ENCODE measurements around the gene SORBS1. TPM values are rescaled to one million over a fixed set of nuclear protein-coding genes. Genes with fewer than 3 reads are reported as not detected.

Gene SORBS1
- total and polyA plus RNA-seq, 2 experiments from 2014 or later, result 0.65 to 1.2 TPM

- in situ Hi-C loops (cut with MboI), result no loop called here
- Histone ChIP-seq H3K79me2 (ENCODE audit: insufficient read depth) (peaks cover 100% of the 10 kb centered on the region), H4K20me1 (ENCODE audit: insufficient read depth) (no peaks in the 10 kb centered on the region), H3K4me2 (ENCODE audit: unreplicated experiment) (peak overlapping the region; percentile 42), H3K9me2 (ENCODE audit: insufficient read depth) (no peaks in the 10 kb centered on the region), H3K27ac (peak overlapping the region; percentile 63), H3K4me3 (no peak overlapping the region), H3K4me1 (ENCODE audit: insufficient read depth) (peaks cover 57% of the 10 kb centered on the region), H3K36me3 (ENCODE audit: low read depth) (no peaks in the 10 kb centered on the region), H2AFZ (no peak overlapping the region), H3F3A (ENCODE audit: insufficient read depth) (peaks cover 45% of the 10 kb centered on the region), H3K9me3 (ENCODE audit: low read depth) (no peaks in the 10 kb centered on the region), H3K9ac (peak overlapping the region; percentile 9; the same call in 1 of the 2 replicates), H3K27me3 (replicated peaks; ENCODE audit: insufficient read depth) (no peaks in the 10 kb centered on the region)
- WGBS, 2 experiments (ENCODE audit: low coverage in 1 of 2, low lambda C conversion rate in 2 of 2, missing lambda C conversion rate in 2 of 2), result 13 to 15% methylated on average over 4 of the region's 4 CpGs
- TF ChIP-seq EZH2phosphoT487 (IDR thresholded peaks at IDR 0.05; ENCODE audit: insufficient read depth, low read depth) (no peak), EZH2 (IDR thresholded peaks at IDR 0.05; ENCODE audit: insufficient read depth, poor library complexity, severe bottlenecking) (no peak)
- peak; percentile 93 for DNase-seq
Measured at GRCh38 chr10:95279042-95279820, 281.9 kb downstream of the SORBS1 start.

GRCh38 chr10:95278061-95278988, 282.8 kb downstream of the SORBS1 start:
- H3K36me3 ChIP-seq (ENCODE audit: low read depth), result no peaks in the 10 kb centered on the region
- no peak overlapping the region for H3K4me3 ChIP-seq
- peaks cover 64% of the 10 kb centered on the region for H3K4me1 ChIP-seq (ENCODE audit: insufficient read depth)
- H3K9me3 ChIP-seq (ENCODE audit: low read depth), result no peaks in the 10 kb centered on the region
- 72 to 73% methylated on average over 6 of the region's 6 CpGs for WGBS, 2 experiments (ENCODE audit: low coverage in 1 of 2, low lambda C conversion rate in 2 of 2, missing lambda C conversion rate in 2 of 2)
- H3K9me2 ChIP-seq (ENCODE audit: insufficient read depth), result no peaks in the 10 kb centered on the region
- no peaks in the 10 kb centered on the region for H4K20me1 ChIP-seq (ENCODE audit: insufficient read depth)
- no peak overlapping the region for H3K9ac ChIP-seq
- no peak overlapping the region for H2AFZ ChIP-seq
- in situ Hi-C loops (cut with MboI), result no loop called here
- peaks cover 96% of the 10 kb centered on the region for H3K79me2 ChIP-seq (ENCODE audit: insufficient read depth)
- TF ChIP-seq EZH2phosphoT487 (IDR thresholded peaks at IDR 0.05; ENCODE audit: insufficient read depth, low read depth) (no peak), EZH2 (IDR thresholded peaks at IDR 0.05; ENCODE audit: insufficient read depth, poor library complexity, severe bottlenecking) (no peak)
- peak overlapping the region; percentile 63 for H3K27ac ChIP-seq
- H3K4me2 ChIP-seq (ENCODE audit: unreplicated experiment), result no peak overlapping the region
- H3F3A ChIP-seq (ENCODE audit: insufficient read depth), result peaks cover 51% of the 10 kb centered on the region
- peak; percentile 54 for DNase-seq
- no peaks in the 10 kb centered on the region for H3K27me3 ChIP-seq (replicated peaks; ENCODE audit: insufficient read depth)

DNA sequence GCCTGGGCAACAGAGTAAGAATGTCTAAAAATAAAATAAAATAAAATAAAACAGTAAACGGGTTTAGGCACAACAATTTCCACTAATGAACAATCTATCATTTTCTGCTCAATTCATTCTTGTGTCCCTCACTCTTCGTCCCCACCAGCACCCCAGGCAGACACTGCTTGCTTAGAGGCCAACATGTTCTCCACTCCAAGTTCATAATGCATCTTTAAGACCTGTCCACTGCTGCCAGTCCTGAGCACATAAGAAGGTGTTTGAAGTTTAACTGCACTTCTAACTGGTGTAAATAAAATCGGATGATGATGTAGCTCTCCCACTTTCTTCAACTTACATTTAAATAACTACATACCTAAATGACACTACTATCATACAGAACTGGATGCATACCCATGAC, 283.6 kb downstream of the SORBS1 start:
- Histone ChIP-seq H3K36me3 (ENCODE audit: low read depth) (no peaks in the 10 kb centered on the region), H3K4me1 (ENCODE audit: insufficient read depth) (peaks cover 69% of the 10 kb centered on the region), H3K79me2 (ENCODE audit: insufficient read depth) (peaks cover 96% of the 10 kb centered on the region), H3K4me3 (no peak overlapping the region), H3K9ac (no peak overlapping the region), H3K9me2 (ENCODE audit: insufficient read depth) (no peaks in the 10 kb centered on the region), H2AFZ (no peak overlapping the region), H3K27ac (peak overlapping the region; percentile 8), H3K27me3 (replicated peaks; ENCODE audit: insufficient read depth) (no peaks in the 10 kb centered on the region), H3F3A (ENCODE audit: insufficient read depth) (peaks cover 51% of the 10 kb centered on the region), H4K20me1 (ENCODE audit: insufficient read depth) (no peaks in the 10 kb centered on the region), H3K9me3 (ENCODE audit: low read depth) (no peaks in the 10 kb centered on the region), H3K4me2 (ENCODE audit: unreplicated experiment) (no peak overlapping the region)
- no peak for DNase-seq
- no peak for TF ChIP-seq EZH2 (IDR thresholded peaks at IDR 0.05; ENCODE audit: insufficient read depth, poor library complexity, severe bottlenecking)
- in situ Hi-C loops (cut with MboI), result no loop called here
- WGBS, 2 experiments (ENCODE audit: low coverage in 1 of 2, low lambda C conversion rate in 2 of 2, missing lambda C conversion rate in 2 of 2), result 57 to 63% methylated on average over 3 of the region's 3 CpGs

- no peaks in the 10 kb centered on the region for H3K36me3 ChIP-seq (ENCODE audit: low read depth)
- DNase-seq, result no peak
- in situ Hi-C loops (cut with MboI), result no loop called here
- H3F3A ChIP-seq (ENCODE audit: insufficient read depth), result peaks cover 49% of the 10 kb centered on the region
- no peaks in the 10 kb centered on the region for H3K9me2 ChIP-seq (ENCODE audit: insufficient read depth)
- H3K27me3 ChIP-seq (replicated peaks; ENCODE audit: insufficient read depth), result no peaks in the 10 kb centered on the region
- H4K20me1 ChIP-seq (ENCODE audit: insufficient read depth), result no peaks in the 10 kb centered on the region
- peaks cover 92% of the 10 kb centered on the region for H3K79me2 ChIP-seq (ENCODE audit: insufficient read depth)
- 71 to 78% methylated on average over 1 of the region's 1 CpG for WGBS, 2 experiments (ENCODE audit: low coverage in 1 of 2, low lambda C conversion rate in 2 of 2, missing lambda C conversion rate in 2 of 2)
- no peak overlapping the region for H3K27ac ChIP-seq
- no peak overlapping the region for H3K4me2 ChIP-seq (ENCODE audit: unreplicated experiment)
- no peak overlapping the region for H3K9ac ChIP-seq
- peaks cover 67% of the 10 kb centered on the region for H3K4me1 ChIP-seq (ENCODE audit: insufficient read depth)
- no peak for TF ChIP-seq EZH2phosphoT487 (IDR thresholded peaks at IDR 0.05; ENCODE audit: insufficient read depth, low read depth)
- TF ChIP-seq EZH2 (IDR thresholded peaks at IDR 0.05; ENCODE audit: insufficient read depth, poor library complexity, severe bottlenecking), result no peak
- H2AFZ ChIP-seq, result no peak overlapping the region
- no peaks in the 10 kb centered on the region for H3K9me3 ChIP-seq (ENCODE audit: low read depth)
- H3K4me3 ChIP-seq, result no peak overlapping the region
Measured at GRCh38 chr10:95277201-95277570, 284.0 kb downstream of the SORBS1 start.

Data from GM23248 (cell line).